Stimulated activated CD8-positive, alpha-beta memory T cell treated with anti-CD3 and anti-CD28 coated beads, Interleukin-15, amount 100 ng/mL, for 48 hours (primary cell): ENCODE measurements around the gene CENPO.
"Not testable (repeated sequence)": the region's sequence is repeated elsewhere in the genome, so short reads cannot be mapped to it uniquely, and the experiment has no call there.

Experiments
- DNase-seq, 2 donors: peaks; one replicate each; pipeline ENCODE4 v3.0.0-alpha.2; 2020; ENCODE audit warnings: low read depth in 2 of 2

The CENPO gene

GRCh38 chr2:24824071-24824588 is 30.9 kb downstream of the CENPO start:
- no peak for DNase-seq

GRCh38 chr2:24824966-24825882 is 32.0 kb downstream of the CENPO start:
- peak in 1 of 2 donors; percentile 8 for DNase-seq

- DNase-seq, result no peak
These were observed 32.9 kb downstream of the CENPO start for GRCh38 chr2:24825883-24826772.

- no peak for DNase-seq
These were observed 33.5 kb downstream of the CENPO start for GRCh38 chr2:24826773-24827145.

- peak; percentile 32 to 36 for DNase-seq
These were observed 34.4 kb downstream of the CENPO start for GRCh38 chr2:24827321-24828237.

- DNase-seq, result no peak
These were observed 35.2 kb downstream of the CENPO start for GRCh38 chr2:24828238-24828996.

- no peak for DNase-seq
These were observed 37.1 kb downstream of the CENPO start for GRCh38 chr2:24830351-24830750.

GRCh38 chr2:24830786-24831185 is 37.6 kb downstream of the CENPO start:
- no peak for DNase-seq

- DNase-seq, result no peak
These were observed 38.2 kb downstream of the CENPO start for GRCh38 chr2:24831221-24832072.

- no peak for DNase-seq
These were observed 38.8 kb downstream of the CENPO start for GRCh38 chr2:24832073-24832461.

- DNase-seq, result no peak
These were observed 39.3 kb downstream of the CENPO start for GRCh38 chr2:24832521-24832920.

GRCh38 chr2:24832931-24833701 is 39.9 kb downstream of the CENPO start:
- no peak for DNase-seq

- DNase-seq, result no peak
These were observed 40.9 kb downstream of the CENPO start for GRCh38 chr2:24833821-24834732.

- DNase-seq, result no peak
These were observed 41.6 kb downstream of the CENPO start for GRCh38 chr2:24834733-24835395.

GRCh38 chr2:24835411-24835810 is 42.2 kb downstream of the CENPO start:
- DNase-seq, result not testable (repeated sequence)

GRCh38 chr2:24836206-24836605 is 43.0 kb downstream of the CENPO start:
- DNase-seq, result no peak

- no peak for DNase-seq
These were observed 43.5 kb downstream of the CENPO start for GRCh38 chr2:24836706-24837105.
